OCI-LY3 (cell line): ENCODE data around the gene ATP8B1.
"Not testable (repeated sequence)": the region's sequence is repeated elsewhere in the genome, so short reads cannot be mapped to it uniquely, and the experiment has no call there.

Source experiments
- H2AFZ ChIP-seq: fragments of 200-600, 300-600 bp; shearing (Covaris generic); 2 replicates; pipeline ENCODE4 v1.6.0; 2014; ENCODE audit warnings: antibody characterized with exemption, low read depth, low read length
- H3K27ac ChIP-seq: fragments of 200-600, 300-600 bp; sonication (generic); 2 replicates; pipeline ENCODE4 v1.5.1; 2014; ENCODE audit warnings: mild to moderate bottlenecking, low read length, moderate library complexity, mixed read lengths
- H3K27me3 ChIP-seq: fragments of 200-600, 300-600 bp; sonication (generic); 2 replicates; pipeline ENCODE4 v1.6.1; 2014; ENCODE audit warnings: low read depth, low read length, mixed read lengths
- H3K36me3 ChIP-seq: fragments of 200-600, 300-600 bp; sonication (generic); replicated peaks from 2 replicates; pipeline ENCODE3; 2014; ENCODE audit warnings: low read depth, low read length, mixed read lengths
- H3K4me1 ChIP-seq: fragments of 300-600, 200-600 bp; sonication (generic); 2 replicates; pipeline ENCODE4 v1.6.1; 2014; ENCODE audit warnings: low read length, mixed read lengths
- H3K4me2 ChIP-seq: fragments of 200-600, 300-600 bp; sonication (generic); 2 replicates; pipeline ENCODE4 v1.6.1; 2014; ENCODE audit warnings: low read length, mixed read lengths
- H3K4me3 ChIP-seq: fragments of 300-600, 200-600 bp; sonication (generic); 2 replicates; pipeline ENCODE4 v1.5.1; 2014; ENCODE audit warnings: antibody characterized with exemption, mild to moderate bottlenecking, low read length, moderate library complexity
- H3K79me2 ChIP-seq: fragments of 300-600, 200-600 bp; shearing (Covaris generic); 2 replicates; pipeline ENCODE4 v1.6.1; 2014; ENCODE audit warnings: mild to moderate bottlenecking, low read length, mixed read lengths
- H3K9ac ChIP-seq: fragments of 300-600, 200-600 bp; shearing (Covaris generic); 2 replicates; pipeline ENCODE4 v1.6.0; 2014; ENCODE audit warnings: mild to moderate bottlenecking, low read length, moderate library complexity
- H3K9me3 ChIP-seq: fragments of 200-600, 300-600 bp; shearing (Covaris generic); 2 replicates; pipeline ENCODE4 v1.6.1; 2014; ENCODE audit warnings: low read length, mixed read lengths; ENCODE audit not compliant: insufficient read depth
- H4K20me1 ChIP-seq: fragments of 200-600, 300-600 bp; sonication (generic); 2 replicates; pipeline ENCODE4 v1.6.1; 2016; ENCODE audit warnings: low read length, mixed read lengths; ENCODE audit not compliant: insufficient read depth
- CTCF ChIP-seq: fragments of 200-600, 300-600 bp; sonication (generic); IDR thresholded peaks from 2 replicates; pipeline ENCODE4 v1.5.1; 2014; ENCODE audit warnings: antibody characterized with exemption, low read length, low read depth
- EZH2phosphoT487 ChIP-seq: fragments of 200-600 bp; shearing (Covaris generic); IDR thresholded peaks from 2 replicates; pipeline ENCODE4 v1.6.1; 2018; ENCODE audit warnings: antibody characterized with exemption, mixed run types, low read depth

Gene ATP8B1

GRCh38 chr18:57738078-57738477, 65.0 kb downstream of the ATP8B1 start:
- no peaks in the 10 kb centered on the region for H3K27me3 ChIP-seq
- H3K4me2 ChIP-seq: no peak overlapping the region
- no peak overlapping the region for H2AFZ ChIP-seq
- TF ChIP-seq CTCF: no peak
- TF ChIP-seq EZH2phosphoT487: no peak
- H3K9me3 ChIP-seq: no peaks in the 10 kb centered on the region
- no peaks in the 10 kb centered on the region for H4K20me1 ChIP-seq
- no peaks in the 10 kb centered on the region for H3K79me2 ChIP-seq
- H3K4me1 ChIP-seq: no peaks in the 10 kb centered on the region
- no peak overlapping the region for H3K27ac ChIP-seq
- H3K4me3 ChIP-seq: no peak overlapping the region
- H3K9ac ChIP-seq: no peak overlapping the region
- no peaks in the 10 kb centered on the region for H3K36me3 ChIP-seq

- H3K9me3 ChIP-seq: no peaks in the 10 kb centered on the region
- no peaks in the 10 kb centered on the region for H3K36me3 ChIP-seq
- no peaks in the 10 kb centered on the region for H4K20me1 ChIP-seq
- TF ChIP-seq CTCF (no peak), EZH2phosphoT487 (no peak)
- no peak overlapping the region for H3K4me2 ChIP-seq
- no peaks in the 10 kb centered on the region for H3K4me1 ChIP-seq
- H3K27ac ChIP-seq: no peak overlapping the region
- H3K9ac ChIP-seq: no peak overlapping the region
- no peak overlapping the region for H2AFZ ChIP-seq
- H3K79me2 ChIP-seq: no peaks in the 10 kb centered on the region
- no peak overlapping the region for H3K4me3 ChIP-seq
- no peaks in the 10 kb centered on the region for H3K27me3 ChIP-seq
These were observed 65.6 kb downstream of the ATP8B1 start for GRCh38 chr18:57737400-57738060.

GRCh38 chr18:57735042-57735441, 68.1 kb downstream of the ATP8B1 start:
- H3K27ac ChIP-seq, H3K4me2 ChIP-seq, H3K36me3 ChIP-seq, H3K27me3 ChIP-seq, H3K9me3 ChIP-seq, H4K20me1 ChIP-seq, H3K4me1 ChIP-seq, H2AFZ ChIP-seq, H3K9ac ChIP-seq, H3K4me3 ChIP-seq, H3K79me2 ChIP-seq: not testable (repeated sequence)

GRCh38 chr18:57733861-57734260, 69.3 kb downstream of the ATP8B1 start:
- H4K20me1 ChIP-seq: no peaks in the 10 kb centered on the region
- H2AFZ ChIP-seq: no peak overlapping the region
- H3K27me3 ChIP-seq: no peaks in the 10 kb centered on the region
- no peak overlapping the region for H3K27ac ChIP-seq
- H3K9ac ChIP-seq: no peak overlapping the region
- no peaks in the 10 kb centered on the region for H3K9me3 ChIP-seq
- no peaks in the 10 kb centered on the region for H3K4me1 ChIP-seq
- no peak overlapping the region for H3K4me2 ChIP-seq
- no peaks in the 10 kb centered on the region for H3K36me3 ChIP-seq
- H3K79me2 ChIP-seq: no peaks in the 10 kb centered on the region
- TF ChIP-seq EZH2phosphoT487 (no peak), CTCF (no peak)
- H3K4me3 ChIP-seq: no peak overlapping the region
